ENCODE measurements around the gene ATP8A2.

Gene ATP8A2

GRCh38 chr13:25988661-25989060 lies 616.9 kb downstream of the ATP8A2 start:
- DNase-seq (ENCODE audit: low read depth) = no peak
- no peak overlapping the region for H3K4me3 ChIP-seq (ENCODE audit: low read depth, low read length)

GRCh38 chr13:25990801-25991200 lies 619.0 kb downstream of the ATP8A2 start:
- DNase-seq (ENCODE audit: low read depth) = no peak

GRCh38 chr13:25992076-25992475 lies 620.3 kb downstream of the ATP8A2 start:
- DNase-seq (ENCODE audit: low read depth) = no peak
- H3K4me3 ChIP-seq (ENCODE audit: low read depth, low read length) = no peak overlapping the region

More at GRCh38 chr13:25990801-25991200, 619.0 kb downstream of the ATP8A2 start:
- no peak overlapping the region for H3K4me3 ChIP-seq (ENCODE audit: low read depth, low read length)

- H3K4me3 ChIP-seq (ENCODE audit: low read depth, low read length) = no peak overlapping the region
- no peak for DNase-seq (ENCODE audit: low read depth)
Measured at GRCh38 chr13:26007261-26008125, 635.7 kb downstream of the ATP8A2 start.

- H3K4me3 ChIP-seq (ENCODE audit: low read depth, low read length) = no peak overlapping the region
- DNase-seq (ENCODE audit: low read depth) = no peak
Measured at GRCh38 chr13:26010487-26011207, 638.9 kb downstream of the ATP8A2 start.

GRCh38 chr13:26011208-26011573 lies 639.4 kb downstream of the ATP8A2 start:
- DNase-seq (ENCODE audit: low read depth) = no peak
- no peak overlapping the region for H3K4me3 ChIP-seq (ENCODE audit: low read depth, low read length)

- H3K4me3 ChIP-seq (ENCODE audit: low read depth, low read length) = peak overlapping the region; percentile 17
- DNase-seq (ENCODE audit: low read depth) = no peak
Measured at GRCh38 chr13:26011996-26012821, 640.4 kb downstream of the ATP8A2 start.

- H3K4me3 ChIP-seq (ENCODE audit: low read depth, low read length) = no peak overlapping the region
- DNase-seq (ENCODE audit: low read depth) = no peak
Measured at GRCh38 chr13:26012995-26013394, 641.2 kb downstream of the ATP8A2 start.

GRCh38 chr13:26015271-26016125 lies 643.7 kb downstream of the ATP8A2 start:
- no peak for DNase-seq (ENCODE audit: low read depth)
- no peak overlapping the region for H3K4me3 ChIP-seq (ENCODE audit: low read depth, low read length)

- no peak overlapping the region for H3K4me3 ChIP-seq (ENCODE audit: low read depth, low read length)
- no peak for DNase-seq (ENCODE audit: low read depth)
Measured at GRCh38 chr13:26016189-26016588, 644.4 kb downstream of the ATP8A2 start.

- peak; percentile 55 for DNase-seq (ENCODE audit: low read depth)
- H3K4me3 ChIP-seq (ENCODE audit: low read depth, low read length) = no peak overlapping the region
Measured at GRCh38 chr13:26017196-26017921, 645.6 kb downstream of the ATP8A2 start.

GRCh38 chr13:26017932-26018665 lies 646.3 kb downstream of the ATP8A2 start:
- H3K4me3 ChIP-seq (ENCODE audit: low read depth, low read length) = no peak overlapping the region
- DNase-seq (ENCODE audit: low read depth) = no peak

GRCh38 chr13:26019251-26019650 lies 647.5 kb downstream of the ATP8A2 start:
- no peak overlapping the region for H3K4me3 ChIP-seq (ENCODE audit: low read depth, low read length)
- DNase-seq (ENCODE audit: low read depth) = no peak

GRCh38 chr13:26019881-26020870 lies 648.4 kb downstream of the ATP8A2 start:
- peak; percentile 59 for DNase-seq (ENCODE audit: low read depth)
- H3K4me3 ChIP-seq (ENCODE audit: low read depth, low read length) = no peak overlapping the region

- no peak overlapping the region for H3K4me3 ChIP-seq (ENCODE audit: low read depth, low read length)
- DNase-seq (ENCODE audit: low read depth) = no peak
Measured at GRCh38 chr13:26020891-26021290, 649.1 kb downstream of the ATP8A2 start.

- no peak overlapping the region for H3K4me3 ChIP-seq (ENCODE audit: low read depth, low read length)
- no peak for DNase-seq (ENCODE audit: low read depth)
Measured at GRCh38 chr13:26021516-26021915, 649.7 kb downstream of the ATP8A2 start.

GRCh38 chr13:26021956-26022355 lies 650.2 kb downstream of the ATP8A2 start:
- no peak overlapping the region for H3K4me3 ChIP-seq (ENCODE audit: low read depth, low read length)
- no peak for DNase-seq (ENCODE audit: low read depth)

Measured in skeletal muscle cell (primary cell).